NCI-H2107 (cell line): Measurements from ENCODE around the gene FAM170B.

ENCODE experiments used
- DNase-seq: peaks from one replicate; lab custom pipeline; 2025; lab: John Stamatoyannopoulos, UW

FAM170B gene

DNA sequence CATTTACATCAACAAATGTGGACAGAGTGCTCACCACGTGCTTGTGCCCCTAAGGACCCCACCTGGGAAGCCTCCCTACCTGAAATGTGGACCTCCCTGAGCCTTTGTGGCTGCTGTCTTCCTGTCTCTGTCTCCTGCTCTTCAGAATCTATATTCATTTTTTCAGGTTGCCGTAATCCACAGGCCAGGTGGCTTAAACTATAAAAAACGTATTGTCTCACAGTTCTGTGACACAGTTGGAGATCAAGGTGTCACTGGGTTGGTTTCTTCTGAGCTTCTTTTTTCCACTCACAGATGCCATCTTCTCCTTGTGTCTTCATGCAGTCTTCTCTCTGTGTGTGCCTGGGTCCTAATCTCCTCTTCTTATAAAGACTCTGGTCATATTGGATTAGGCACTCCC lies 12.9 kb downstream of the FAM170B start:
- no peak for DNase-seq

DNA sequence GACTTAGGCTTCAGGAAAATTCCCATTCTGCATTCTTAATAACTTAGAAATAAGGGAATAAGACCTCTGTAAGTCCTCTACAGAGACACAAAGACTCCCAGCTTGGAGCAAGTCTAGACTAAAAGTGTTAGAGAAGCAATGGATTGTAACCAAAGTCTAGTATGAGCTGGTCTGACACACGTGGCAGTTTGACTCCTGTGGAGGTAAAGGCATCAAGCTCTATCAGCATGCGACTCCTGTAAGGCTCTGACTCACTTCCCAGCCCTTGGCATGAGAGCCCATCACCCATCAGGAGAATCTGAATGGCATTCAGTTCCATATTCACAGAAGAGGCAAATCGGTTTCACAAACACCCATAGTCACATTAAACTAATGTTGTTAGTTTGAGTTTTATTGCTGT lies 14.1 kb downstream of the FAM170B start:
- DNase-seq: no peak

DNA sequence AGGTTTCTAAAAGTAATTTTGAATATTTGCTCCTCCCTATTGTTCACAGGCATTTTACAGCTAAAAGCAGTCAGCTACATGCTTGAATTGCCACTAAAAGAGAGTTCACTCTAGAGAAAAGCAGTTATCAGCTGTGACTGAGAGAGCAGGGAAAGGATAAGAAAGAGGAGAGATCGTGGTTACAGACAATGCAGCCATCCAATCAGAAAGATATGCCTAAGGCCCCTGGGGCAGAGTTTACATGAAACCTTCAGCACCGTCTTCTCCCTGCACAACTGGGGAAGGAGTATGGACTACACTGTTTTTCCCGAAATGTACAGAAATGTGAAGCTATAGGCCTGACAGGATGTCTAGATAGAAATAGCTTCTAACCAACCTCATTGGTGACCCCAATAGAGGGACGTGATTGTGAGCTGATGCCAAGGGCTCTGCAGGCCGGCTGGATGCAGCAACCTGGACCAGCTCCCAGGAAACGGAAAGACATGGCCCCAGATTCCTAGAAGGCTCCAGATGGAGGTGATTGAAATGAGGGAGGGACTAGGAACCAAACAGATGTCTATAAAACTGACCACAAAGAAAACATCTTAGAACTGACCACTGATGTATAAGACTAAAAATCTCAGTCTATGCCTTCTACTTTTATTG lies 15.3 kb downstream of the FAM170B start:
- DNase-seq: no peak

DNA sequence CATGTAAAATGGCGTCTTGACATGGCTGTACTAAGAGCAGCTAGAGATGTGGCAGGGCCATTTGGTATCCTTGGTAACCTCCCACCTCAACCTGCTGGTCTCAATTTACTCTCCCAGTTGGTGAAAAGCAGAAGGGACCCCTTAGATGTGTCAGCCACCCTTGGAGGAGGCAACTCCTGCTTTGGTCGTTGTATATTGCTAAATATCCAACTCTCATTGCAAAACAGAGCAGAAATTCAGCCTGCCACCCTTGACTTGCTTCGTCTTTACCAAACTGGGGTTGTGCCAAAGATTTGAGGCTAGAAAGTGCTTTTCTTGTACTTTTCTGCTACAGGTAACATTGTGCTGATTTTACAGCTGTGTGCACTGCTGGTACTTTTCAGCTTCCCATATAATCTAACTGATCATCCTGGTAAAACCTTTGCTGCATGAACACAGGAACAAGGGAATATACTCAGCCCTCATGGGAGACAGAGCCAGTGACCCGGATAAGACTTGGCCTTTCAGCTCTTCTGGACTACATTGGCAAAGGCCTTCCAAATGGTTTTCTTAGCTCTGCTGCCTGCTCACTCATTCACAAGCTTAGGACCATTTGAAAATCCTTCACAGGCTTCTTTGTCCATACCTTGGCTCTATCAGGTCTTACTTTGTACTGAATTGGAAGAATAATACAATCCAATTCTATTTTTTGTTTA lies 16.3 kb downstream of the FAM170B start:
- no peak for DNase-seq

- no peak for DNase-seq
Observed at GRCh38 chr10:49116509-49117375, 17.1 kb downstream of the FAM170B start.

DNA sequence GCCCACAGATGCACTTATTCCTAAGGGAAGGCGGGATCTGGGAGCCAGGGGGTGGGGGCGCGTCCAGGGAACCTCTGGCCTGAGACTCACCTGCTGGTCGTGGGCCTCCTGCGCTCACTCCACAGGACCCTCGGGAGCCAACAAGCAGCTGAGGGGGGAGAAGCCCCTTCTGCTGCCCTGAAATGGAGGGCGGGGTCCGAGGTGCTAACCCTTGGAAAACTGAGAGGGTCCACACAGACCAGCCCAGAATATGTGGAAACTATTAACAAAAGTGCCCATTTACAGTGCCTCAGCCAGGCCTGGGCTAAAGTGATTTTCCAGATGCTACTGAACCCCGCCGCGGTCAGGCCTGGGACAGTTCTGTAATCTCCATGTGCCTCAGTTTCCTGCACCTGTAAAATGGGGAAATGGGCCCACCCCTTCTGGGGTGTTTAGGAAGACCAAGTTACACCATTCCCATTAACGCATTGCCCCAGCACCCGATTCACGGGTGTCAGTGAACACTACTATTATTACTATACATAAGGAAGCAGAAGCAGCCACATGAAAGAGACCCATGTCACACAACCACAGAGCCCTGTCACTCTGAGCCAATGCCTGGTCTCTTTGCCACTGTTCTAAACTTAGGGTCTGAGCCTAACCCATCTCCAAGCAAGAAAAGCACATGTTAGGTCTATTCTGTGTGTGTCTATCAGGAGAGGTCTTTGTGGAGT lies 17.9 kb downstream of the FAM170B start:
- no peak for DNase-seq

DNA sequence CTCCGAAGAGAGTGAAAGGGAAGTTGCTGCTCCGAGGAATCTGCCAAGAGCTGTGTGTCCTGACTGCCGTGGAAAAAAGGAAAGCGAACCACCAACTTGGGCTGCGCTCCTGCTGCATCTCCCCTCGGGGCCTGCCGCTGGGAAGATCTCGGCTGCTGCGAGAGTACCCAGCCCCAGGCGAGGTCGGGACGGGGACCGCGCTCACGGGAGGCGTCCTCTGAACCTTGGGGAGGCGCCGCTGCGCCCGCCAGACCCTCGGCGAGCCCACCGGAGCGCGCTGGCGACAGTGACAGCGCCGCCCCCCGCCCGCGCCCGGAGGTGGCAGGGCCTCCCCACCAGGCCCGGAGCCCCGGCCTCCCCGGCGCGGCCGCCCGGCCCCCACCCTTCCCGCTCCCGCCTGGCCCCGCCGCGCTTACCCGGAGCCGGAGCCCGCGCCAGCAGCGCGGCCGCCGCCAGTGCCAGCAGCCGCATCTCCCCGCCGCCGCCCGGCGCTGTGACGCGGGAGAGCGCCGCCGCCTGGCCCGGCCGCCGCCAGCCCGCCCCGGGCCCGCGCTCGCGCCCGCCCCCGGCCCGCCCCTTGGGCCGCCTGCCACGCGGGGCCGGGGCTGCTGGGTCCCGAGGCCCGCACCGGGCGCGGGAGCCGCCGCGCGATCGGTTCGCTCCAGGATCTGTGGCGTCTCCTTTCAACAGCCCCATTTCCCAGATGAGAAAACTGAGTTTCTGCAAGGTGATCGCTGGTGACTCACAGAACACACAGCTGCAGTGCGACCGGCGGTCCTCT lies 18.6 kb downstream of the FAM170B start, which contains the start of gene VSTM4:
Gene VSTM4 (minus strand): TSS at position 508 of the 781 bp plus-strand sequence. CDS start 37 bp downstream, at position 471.
- DNase-seq: no peak

DNA sequence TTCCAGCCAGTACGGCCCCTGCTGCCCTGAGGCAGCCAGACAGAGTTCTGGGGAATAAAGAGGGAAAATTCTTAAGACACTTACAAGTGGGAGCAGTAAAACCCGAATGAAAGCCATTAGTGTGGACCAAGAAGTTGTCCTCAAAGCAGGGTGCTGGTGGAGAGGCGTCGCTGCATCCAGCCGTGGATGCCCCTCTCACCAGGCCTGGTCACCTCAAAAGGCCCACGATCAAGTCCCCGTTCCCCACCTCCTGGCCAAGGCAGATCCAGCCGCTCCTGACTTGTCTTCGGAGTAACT lies 19.2 kb downstream of the FAM170B start:
- no peak for DNase-seq

GRCh38 chr10:49113741-49114141 lies 20.1 kb downstream of the FAM170B start:
- no peak for DNase-seq

DNA sequence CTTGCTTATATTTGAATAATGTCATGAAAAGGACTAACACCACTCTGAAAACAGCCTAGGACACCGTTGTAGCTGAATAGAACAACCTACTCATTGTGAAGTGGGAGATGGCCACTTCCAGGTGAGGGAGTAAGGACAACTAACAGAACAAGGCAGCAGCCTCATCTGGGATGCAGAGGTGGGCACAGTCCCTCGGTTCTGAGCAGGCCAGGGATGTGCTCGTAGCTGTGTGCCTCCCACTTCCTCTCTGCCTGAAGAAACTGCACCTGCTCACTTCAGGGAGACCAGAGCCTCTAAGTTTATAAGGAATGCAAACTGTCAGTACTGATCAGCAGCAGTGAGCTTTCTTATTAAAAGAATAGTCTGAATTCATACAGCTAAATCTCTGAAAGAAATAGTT lies 21.0 kb downstream of the FAM170B start:
- no peak for DNase-seq

DNA sequence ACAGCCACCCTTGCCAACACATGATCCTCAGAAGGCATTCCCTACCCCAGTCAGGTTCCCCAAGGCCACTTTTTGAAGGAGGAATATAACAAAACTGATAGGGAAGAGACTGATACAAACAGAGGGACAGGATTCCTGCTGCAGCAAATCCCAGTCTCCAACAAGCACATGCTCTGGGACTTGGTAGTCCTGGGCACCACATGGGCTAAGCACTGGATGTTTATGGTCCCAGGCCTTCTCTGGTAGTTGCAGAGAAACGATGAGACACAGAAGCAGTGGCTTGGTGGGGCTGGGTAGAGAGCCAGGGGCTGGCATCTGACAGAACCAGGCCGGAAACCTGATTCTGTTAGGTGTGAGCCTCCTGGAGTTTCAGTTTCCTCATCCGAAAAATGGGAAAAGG lies 21.7 kb downstream of the FAM170B start:
- no peak for DNase-seq

DNA sequence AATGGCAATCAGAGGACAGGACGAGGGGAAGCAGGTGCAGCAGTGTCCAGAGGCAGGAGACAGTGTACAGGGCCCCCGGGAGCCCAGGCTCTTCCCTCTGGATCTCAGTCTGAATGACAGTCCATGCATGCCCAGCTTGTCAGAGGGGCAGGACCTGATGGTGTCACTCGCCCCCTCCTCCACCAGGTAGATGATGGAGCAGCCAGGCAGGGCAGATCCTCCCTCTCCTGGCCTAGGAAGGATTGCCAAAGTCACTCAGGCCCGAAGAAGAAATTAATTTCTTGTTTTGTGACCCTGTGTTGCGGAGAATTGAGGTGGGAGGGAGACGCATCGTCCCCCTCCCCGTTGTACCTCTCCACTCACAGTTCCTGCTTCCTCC lies 22.5 kb downstream of the FAM170B start:
- no peak for DNase-seq

GRCh38 chr10:49110684-49111319 lies 23.0 kb downstream of the FAM170B start:
- DNase-seq: no peak

DNA sequence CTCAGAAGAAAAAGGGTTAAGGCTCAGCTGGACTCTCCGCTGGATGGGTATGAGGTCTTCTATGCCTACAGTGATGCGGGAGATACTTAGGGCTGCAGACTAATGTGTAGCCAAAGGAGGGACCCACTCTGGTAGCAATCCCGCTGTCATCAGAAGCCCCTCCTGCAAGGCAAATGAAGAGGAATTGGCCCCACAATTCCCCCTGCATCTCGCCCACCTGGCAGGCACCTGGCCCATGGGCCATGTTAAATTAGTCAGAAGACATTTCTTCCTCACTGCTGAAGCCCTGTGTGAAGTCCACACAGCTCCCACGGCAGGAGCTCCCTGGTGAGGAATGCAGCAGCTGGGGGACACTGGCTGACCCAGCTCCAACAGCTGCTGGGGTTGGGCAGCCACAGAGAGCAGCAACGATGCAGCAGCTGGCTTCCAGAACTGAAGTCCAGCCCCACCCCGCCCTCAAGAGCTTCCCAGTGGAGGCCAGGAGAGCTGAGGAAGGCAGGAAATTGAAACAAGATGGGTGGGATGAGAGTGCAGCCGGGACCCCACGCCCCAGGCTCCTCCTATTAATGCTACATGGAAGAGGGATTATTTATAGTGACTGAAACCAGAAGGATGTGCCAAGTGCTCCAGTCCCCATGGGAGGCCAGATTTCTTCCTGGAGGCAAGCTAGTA lies 24.0 kb downstream of the FAM170B start:
- DNase-seq: no peak

GRCh38 chr10:49108656-49109055 lies 25.2 kb downstream of the FAM170B start:
- no peak for DNase-seq

DNA sequence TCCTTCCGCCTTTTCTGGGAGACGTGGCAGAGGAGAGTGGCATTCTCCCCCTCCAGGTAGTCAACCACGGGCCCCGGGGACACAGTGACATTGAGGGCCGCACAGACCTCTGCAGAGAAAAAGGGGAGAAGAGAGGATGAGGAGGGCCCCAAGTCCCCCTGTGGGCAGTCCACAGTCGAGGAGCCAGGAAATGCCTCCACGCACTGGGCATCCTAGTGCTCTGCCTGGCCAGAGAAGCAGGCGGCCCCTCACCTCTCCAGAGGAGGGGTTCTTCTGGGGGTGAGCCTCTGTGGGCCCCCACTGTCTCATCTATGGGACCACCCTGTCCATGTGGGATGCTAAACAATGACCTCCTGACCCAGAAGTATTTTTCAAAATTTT lies 25.9 kb downstream of the FAM170B start:
- DNase-seq: no peak

DNA sequence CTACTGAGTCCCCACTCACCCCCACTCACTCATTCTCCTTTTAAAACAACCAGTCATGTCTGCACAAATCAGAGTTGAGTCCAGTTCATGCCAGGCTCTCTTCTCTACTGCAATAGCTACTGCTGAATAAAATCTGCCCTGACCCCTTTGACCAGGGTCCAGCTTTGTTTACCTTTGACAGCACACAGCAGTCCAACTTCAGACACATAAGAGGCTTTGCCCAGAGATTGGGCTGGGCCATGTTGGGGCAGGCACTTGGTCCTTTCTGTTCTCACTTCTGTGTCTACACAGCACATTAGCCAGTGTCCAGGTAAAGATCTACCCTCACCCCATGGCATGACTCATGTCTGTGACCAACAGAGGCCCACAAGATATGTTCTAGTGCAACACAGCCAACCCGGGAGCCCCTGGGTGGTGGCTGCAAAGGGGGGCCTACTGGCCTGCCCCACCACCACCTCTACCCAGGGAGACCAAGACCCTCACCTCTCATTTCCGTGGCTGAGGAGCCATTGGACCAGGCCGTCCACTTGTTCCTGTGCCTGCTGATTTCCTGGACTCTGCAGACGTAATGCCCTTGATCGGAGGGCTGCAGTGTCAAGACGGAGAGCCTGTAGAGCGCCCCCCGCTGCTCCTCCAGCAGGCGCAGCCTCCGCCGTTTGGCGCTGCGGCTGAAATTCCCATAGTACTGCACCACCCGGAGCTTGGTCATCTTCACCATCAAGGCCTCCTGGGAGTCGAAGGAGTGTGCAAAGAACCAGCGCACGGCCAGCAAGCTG lies 26.5 kb downstream of the FAM170B start:
- DNase-seq: no peak

DNA sequence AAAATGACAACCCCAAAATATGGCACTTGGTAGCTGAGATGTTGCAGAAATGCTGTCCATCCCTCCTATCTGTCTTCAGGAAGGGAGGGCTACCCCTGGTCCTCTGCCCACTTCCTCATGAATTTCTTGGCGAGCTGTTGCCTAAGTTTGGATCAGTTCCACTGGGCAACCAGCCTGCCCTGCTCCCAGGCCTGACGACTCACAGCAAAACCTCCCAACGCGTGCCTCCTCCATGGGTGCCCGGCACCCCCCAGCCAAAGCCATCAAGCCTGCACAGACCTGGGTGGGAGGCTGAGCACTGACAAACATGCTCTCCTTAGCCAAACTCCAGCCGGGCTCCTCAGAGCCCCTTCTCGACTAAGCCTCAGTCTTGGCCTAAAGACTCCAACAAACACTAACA lies 27.4 kb downstream of the FAM170B start:
- DNase-seq: no peak

GRCh38 chr10:49105076-49105475 lies 28.7 kb downstream of the FAM170B start:
- DNase-seq: no peak

GRCh38 chr10:49104323-49104722 lies 29.5 kb downstream of the FAM170B start:
- no peak for DNase-seq
